ENCODE measurements around the gene EIF4E1B. TPM values are rescaled to one million over a fixed set of nuclear protein-coding genes. Genes with fewer than 3 reads are reported as not detected.

The EIF4E1B gene
- total RNA-seq, 1 donor from 2014 or later = 0.06 TPM

- Histone ChIP-seq H3K4me2 (no peak overlapping the region), H3K9me3 (ENCODE audit: low read depth) (no peaks in the 10 kb centered on the region), H3K27ac (no peak overlapping the region), H2AFZ (replicated peaks) (no peak overlapping the region), H3K79me2 (ENCODE audit: low read depth) (no peaks in the 10 kb centered on the region), H4K20me1 (ENCODE audit: low read depth) (peaks cover 8% of the 10 kb centered on the region), H3K9ac (no peak overlapping the region), H3K36me3 (no peaks in the 10 kb centered on the region), H3K4me3 (no peak overlapping the region), H3F3A (ENCODE audit: low read depth) (no peaks in the 10 kb centered on the region), H3K27me3 (no peaks in the 10 kb centered on the region), H3K4me1 (no peaks in the 10 kb centered on the region)
- H3K27me3 Mint-ChIP-seq (ENCODE audit: insufficient read depth, low read depth) = peaks cover 12% of the 10 kb centered on the region
- H3K36me3 Mint-ChIP-seq = peaks cover 5% of the 10 kb centered on the region
- H3K9me3 Mint-ChIP-seq = no peaks in the 10 kb centered on the region
- no peak overlapping the region for H3K4me3 Mint-ChIP-seq
- DNase-seq (ENCODE audit: low spot score) = no peak
- H3K4me1 Mint-ChIP-seq = no peaks in the 10 kb centered on the region
- TF ChIP-seq EZH2phosphoT487 (IDR thresholded peaks at IDR 0.05) (no peak), EZH2 (IDR thresholded peaks at IDR 0.05) (no peak), CTCF (IDR thresholded peaks at IDR 0.05) (no peak)
- H3K27ac Mint-ChIP-seq = peak overlapping the region; percentile 4
These were observed 26.1 kb downstream of the EIF4E1B start for GRCh38 chr5:176656467-176656990.

- Mint-ChIP-seq H3K4me1 (no peaks in the 10 kb centered on the region), H3K4me3 (peak overlapping the region; percentile 43), H3K27me3 (ENCODE audit: insufficient read depth, low read depth) (peaks cover 11% of the 10 kb centered on the region), H3K9me3 (no peaks in the 10 kb centered on the region), H3K27ac (no peak overlapping the region), H3K36me3 (peaks cover 5% of the 10 kb centered on the region)
- Histone ChIP-seq H4K20me1 (ENCODE audit: low read depth) (peaks cover 8% of the 10 kb centered on the region), H3K9ac (no peak overlapping the region), H3K4me2 (no peak overlapping the region), H3K36me3 (no peaks in the 10 kb centered on the region), H3K4me3 (no peak overlapping the region), H3K27me3 (no peaks in the 10 kb centered on the region), H3K27ac (no peak overlapping the region), H3F3A (ENCODE audit: low read depth) (no peaks in the 10 kb centered on the region), H3K79me2 (ENCODE audit: low read depth) (no peaks in the 10 kb centered on the region), H3K4me1 (no peaks in the 10 kb centered on the region), H2AFZ (replicated peaks) (no peak overlapping the region), H3K9me3 (ENCODE audit: low read depth) (no peaks in the 10 kb centered on the region)
- TF ChIP-seq EZH2phosphoT487 (IDR thresholded peaks at IDR 0.05) (no peak), CTCF (IDR thresholded peaks at IDR 0.05) (peak; percentile 76), EZH2 (IDR thresholded peaks at IDR 0.05) (no peak)
- peak; percentile 80 for DNase-seq (ENCODE audit: low spot score)
These were observed 27.6 kb downstream of the EIF4E1B start for GRCh38 chr5:176658007-176658599.

GRCh38 chr5:176658817-176659511, 28.5 kb downstream of the EIF4E1B start:
- peaks cover 2% of the 10 kb centered on the region for H3F3A ChIP-seq (ENCODE audit: low read depth)
- no peak overlapping the region for H3K27ac ChIP-seq
- no peaks in the 10 kb centered on the region for H3K27me3 ChIP-seq
- H3K9me3 ChIP-seq (ENCODE audit: low read depth) = no peaks in the 10 kb centered on the region
- H3K4me1 ChIP-seq = peaks cover 1% of the 10 kb centered on the region
- H3K9ac ChIP-seq = no peak overlapping the region
- no peak overlapping the region for H3K4me3 ChIP-seq
- H3K9me3 Mint-ChIP-seq = no peaks in the 10 kb centered on the region
- no peaks in the 10 kb centered on the region for H3K79me2 ChIP-seq (ENCODE audit: low read depth)
- no peak for TF ChIP-seq CTCF (IDR thresholded peaks at IDR 0.05)
- no peak for TF ChIP-seq EZH2 (IDR thresholded peaks at IDR 0.05)
- no peak for TF ChIP-seq EZH2phosphoT487 (IDR thresholded peaks at IDR 0.05)
- H3K4me2 ChIP-seq = no peak overlapping the region
- no peak overlapping the region for H3K27ac Mint-ChIP-seq
- DNase-seq (ENCODE audit: low spot score) = no peak
- peaks cover 2% of the 10 kb centered on the region for H3K4me1 Mint-ChIP-seq
- H3K4me3 Mint-ChIP-seq = no peak overlapping the region
- H3K36me3 Mint-ChIP-seq = no peaks in the 10 kb centered on the region
- peaks cover 8% of the 10 kb centered on the region for H4K20me1 ChIP-seq (ENCODE audit: low read depth)
- no peak overlapping the region for H2AFZ ChIP-seq (replicated peaks)
- H3K27me3 Mint-ChIP-seq (ENCODE audit: insufficient read depth, low read depth) = peaks cover 8% of the 10 kb centered on the region
- H3K36me3 ChIP-seq = no peaks in the 10 kb centered on the region

All from neural progenitor cell (in vitro differentiated cells).